Psoas muscle (tissue), 8 donors: Measurements from ENCODE around the gene SYNE2. TPM values are rescaled to one million over a fixed set of nuclear protein-coding genes. Genes with fewer than 3 reads are reported as not detected.

Experiments used
- ATAC-seq, 4 donors: fragments of 200-7000 bp; cut with Tn5 transposase; one replicate each; pipeline ENCODE4 v1.9.1; 2020; ENCODE audit warnings: moderate library complexity in 3 of 4, mild to moderate bottlenecking in 2 of 4
- DNase-seq, 2 donors: peaks; one replicate each; pipeline ENCODE4 v3.0.0-alpha.2; 2020
- H3K27ac ChIP-seq: fragments of 200-600 bp; one replicate; pipeline ENCODE4 v1.8.0; 2022
- H3K27me3 ChIP-seq, 3 donors: fragments of 200-600 bp in 1 of 3; one replicate each; pipeline versions ENCODE4 v1.6.1 to v1.8.0; 2013 to 2022; ENCODE audit warnings: low read length in 2 of 3, mild to moderate bottlenecking in 2 of 3, moderate library complexity in 1 of 3; ENCODE audit not compliant: insufficient read depth in 3 of 3
- H3K36me3 ChIP-seq, 2 donors: fragments of 200-600 bp in 1 of 2; one replicate each; pipeline versions ENCODE4 v1.6.1 to v1.8.0; 2013 to 2022; ENCODE audit warnings: low read depth in 1 of 2, mild to moderate bottlenecking in 1 of 2, moderate library complexity in 1 of 2; ENCODE audit not compliant: insufficient read depth in 1 of 2
- H3K4me1 ChIP-seq: fragments of 200-600 bp; one replicate; pipeline ENCODE4 v1.8.0; 2022
- H3K4me3 ChIP-seq: fragments of 200-600 bp; one replicate; pipeline ENCODE4 v1.8.0; 2022; ENCODE audit warnings: mild to moderate bottlenecking
- H3K9me3 ChIP-seq: fragments of 200-600 bp; one replicate; pipeline ENCODE4 v1.8.0; 2022
- CTCF ChIP-seq: fragments of 200-600 bp; IDR thresholded peaks from one replicate; pipeline ENCODE4 v1.8.0; 2022; ENCODE audit warnings: antibody characterized with exemption
- WGBS, 3 donors: extraction: QIAGEN DNeasy Blood & Tissue Kit; methylation state at CpG; one replicate each; pipeline versions ENCODE4 v1.1.6 to v1.1.7; 2013; 5-methylcytosine and 5-hydroxymethylcytosine counted together
- intact Hi-C, 2 donors: fragments of 100-400 bp; cut with DNase I; formaldehyde crosslinking; loops; one replicate each; pipeline versions ENCODE4 v1.11.0 to v1.14.2; 2022
- polyA plus RNA-seq, 3 donors: library from polyadenylated mRNA; stranded (reverse); fragments of 200-250 nt; gene quantifications; one replicate each; pipeline ENCODE4 v1.2.3, GENCODE V29; 2013
- total RNA-seq, 4 donors: library from RNA; stranded (reverse); fragmentation: NEBNext Ultra II Directional in 2 of 4; extraction: Animal tissue kit (Norgen Biotek cat#: 25700) in 2 of 4; gene quantifications; one replicate each; pipeline versions ENCODE4 v1.2.1 to v1.2.4, GENCODE V29; 2021 to 2023
- donor health status: healthy with polysubstance abuse.
- donor health status: DM: no; HTN: no; CAD: no; lungs with moderate emphysema.
- donor health status: Bipolar disorder and iron deficiency.
- donor health status: healthy.
- donor health status: DM: yes; HTN: yes; CAD: no.
- donor health status: DM: no; HTN: no; CAD: no.
- donor health status: DM: no; HTN: no; CAD: no.
- donor health status: DM: yes; HTN: yes; CAD: no.

Gene SYNE2
- total and polyA plus RNA-seq, 7 donors = 23.0 to 239 (median 150) TPM

DNA sequence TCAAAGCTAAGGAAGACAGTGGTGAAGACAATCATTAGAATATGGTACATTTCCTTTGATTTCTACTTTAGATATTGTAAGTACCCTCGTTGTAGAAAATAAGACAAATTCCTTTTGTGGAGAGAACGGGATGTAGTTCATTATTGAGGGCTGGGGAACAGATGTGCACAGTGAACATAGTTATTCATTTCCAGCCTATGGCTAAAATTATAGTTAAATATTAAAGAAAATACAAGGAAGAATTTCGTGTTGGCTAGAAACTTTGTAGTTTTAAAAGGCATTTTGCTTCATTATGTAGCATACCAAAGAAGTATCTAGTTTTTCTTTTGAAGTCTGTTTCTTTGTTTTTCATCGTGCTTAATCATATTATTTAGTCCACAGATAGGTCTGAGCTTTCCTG lies 239.5 kb downstream of the SYNE2 start:
- Histone ChIP-seq H3K27me3 (no peaks in the 10 kb centered on the region), H3K4me1 (no peaks in the 10 kb centered on the region), H3K4me3 (no peak overlapping the region), H3K9me3 (no peaks in the 10 kb centered on the region), H3K27ac (no peak overlapping the region), H3K36me3 (peaks cover 0 to 69% of the 10 kb centered on the region in 2 donors)
- ATAC-seq (no peak), DNase-seq (no peak)
- intact Hi-C loops = no loop called here
- no peak for TF ChIP-seq CTCF
- WGBS, 3 donors = 91% methylated on average over 4 of the region's 4 CpGs

DNA sequence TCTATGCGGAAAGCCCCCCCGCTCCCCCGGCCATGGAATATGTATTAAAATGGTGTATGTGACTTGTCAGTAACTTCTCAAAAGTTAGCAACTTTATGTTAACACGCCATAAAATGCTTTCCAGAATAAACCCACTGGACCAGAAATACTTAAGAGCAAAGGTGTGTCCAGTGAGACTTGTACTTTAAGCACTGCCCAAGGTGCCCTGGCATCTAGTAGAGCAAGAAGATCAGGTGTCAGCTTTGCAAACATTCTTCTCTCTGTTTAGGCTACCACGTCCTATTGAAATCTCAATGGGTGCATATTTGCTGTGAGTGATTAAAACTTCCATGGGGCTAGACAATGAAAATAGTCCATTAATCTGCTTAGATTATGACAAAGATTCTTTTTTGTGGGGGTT lies 240.1 kb downstream of the SYNE2 start:
- no peak overlapping the region for H3K27ac ChIP-seq
- TF ChIP-seq CTCF = no peak
- ATAC-seq (no peak), DNase-seq (no peak)
- WGBS, 3 donors = 66 to 72% (median 66%) methylated on average over 5 of the region's 5 CpGs
- H3K4me1 ChIP-seq = no peaks in the 10 kb centered on the region
- peaks cover 0 to 69% of the 10 kb centered on the region in 2 donors for H3K36me3 ChIP-seq
- H3K9me3 ChIP-seq = no peaks in the 10 kb centered on the region
- no peaks in the 10 kb centered on the region for H3K27me3 ChIP-seq
- no peak overlapping the region for H3K4me3 ChIP-seq
- intact Hi-C loops = no loop called here

GRCh38 chr14:64095620-64096019 lies 242.8 kb downstream of the SYNE2 start:
- peaks cover 0 to 67% of the 10 kb centered on the region in 2 donors for H3K36me3 ChIP-seq
- no peak overlapping the region for H3K4me3 ChIP-seq
- intact Hi-C loops = no loop called here
- WGBS, 3 donors = 91 to 94% (median 93%) methylated on average over 3 of the region's 3 CpGs
- ATAC-seq (no peak), DNase-seq (no peak)
- H3K9me3 ChIP-seq = no peaks in the 10 kb centered on the region
- H3K27ac ChIP-seq = no peak overlapping the region
- no peaks in the 10 kb centered on the region for H3K4me1 ChIP-seq
- TF ChIP-seq CTCF = no peak
- no peaks in the 10 kb centered on the region for H3K27me3 ChIP-seq

- H3K9me3 ChIP-seq = no peaks in the 10 kb centered on the region
- DNase-seq = no peak
- ATAC-seq = no peak
- no peak overlapping the region for H3K4me3 ChIP-seq
- H3K27me3 ChIP-seq = no peaks in the 10 kb centered on the region
- intact Hi-C loops = no loop called here
- no peak for TF ChIP-seq CTCF
- peaks cover 0 to 60% of the 10 kb centered on the region in 2 donors for H3K36me3 ChIP-seq
- no peaks in the 10 kb centered on the region for H3K4me1 ChIP-seq
- no peak overlapping the region for H3K27ac ChIP-seq
- WGBS, 3 donors = 89 to 91% (median 91%) methylated on average over 4 of the region's 4 CpGs
These were observed 245.3 kb downstream of the SYNE2 start for GRCh38 chr14:64098120-64098519.

GRCh38 chr14:64107438-64107837 lies 254.6 kb downstream of the SYNE2 start:
- Histone ChIP-seq H3K9me3 (no peaks in the 10 kb centered on the region), H3K4me3 (no peak overlapping the region), H3K4me1 (peaks cover 13% of the 10 kb centered on the region), H3K36me3 (peaks cover 0 to 70% of the 10 kb centered on the region in 2 donors), H3K27me3 (no peaks in the 10 kb centered on the region), H3K27ac (no peak overlapping the region)
- intact Hi-C loops = no loop called here
- no peak for DNase-seq
- 93 to 96% (median 95%) methylated on average over 2 of the region's 2 CpGs for WGBS, 3 donors
- TF ChIP-seq CTCF = no peak
- no peak for ATAC-seq
